Cardiac fibroblast (primary cell): ENCODE data around the gene NUMBL.

Experiments
- DNase-seq, 2 donors: peaks; one replicate each; pipeline versions ENCODE4 v3.0.0 to v3.0.0-alpha.2; 2010; ENCODE audit warnings: low read depth in 2 of 2
- H3K4me3 ChIP-seq, 2 donors: replicated peaks in 1 of 2; 1 replicate in 1 of 2; 2 replicates in 1 of 2; pipeline ENCODE4 v1.5.1; 2011; ENCODE audit warnings: low read depth in 2 of 2, low read length in 2 of 2, mild to moderate bottlenecking in 2 of 2, moderate library complexity in 1 of 2
- CTCF ChIP-seq: IDR thresholded peaks from one replicate; pipeline ENCODE4 v1.5.1; 2011; ENCODE audit warnings: low read depth, mild to moderate bottlenecking, low read length, inconsistent platforms

NUMBL gene

GRCh38 chr19:40666803-40667438, 23.5 kb downstream of the NUMBL start:
- TF ChIP-seq CTCF, result no peak
- H3K4me3 ChIP-seq, result no peak overlapping the region
- no peak for DNase-seq

- TF ChIP-seq CTCF, result no peak
- peak; percentile 30 to 42 for DNase-seq
- H3K4me3 ChIP-seq, result peak overlapping the region; percentile 43 to 64
Measured at GRCh38 chr19:40663695-40664692, 26.5 kb downstream of the NUMBL start.

GRCh38 chr19:40662925-40663694, 27.3 kb downstream of the NUMBL start:
- peak; percentile 89 to 96 for DNase-seq
- no peak for TF ChIP-seq CTCF
- peak overlapping the region; percentile 43 to 64 for H3K4me3 ChIP-seq

GRCh38 chr19:40661616-40662015, 28.8 kb downstream of the NUMBL start:
- TF ChIP-seq CTCF, result no peak
- H3K4me3 ChIP-seq, result no peak overlapping the region
- no peak for DNase-seq

- TF ChIP-seq CTCF, result no peak
- no peak overlapping the region for H3K4me3 ChIP-seq
- no peak for DNase-seq
Measured at GRCh38 chr19:40659566-40659965, 30.9 kb downstream of the NUMBL start.

GRCh38 chr19:40659116-40659515, 31.3 kb downstream of the NUMBL start:
- H3K4me3 ChIP-seq, result no peak overlapping the region
- no peak for DNase-seq
- no peak for TF ChIP-seq CTCF
